Posterior vena cava (tissue), 2 donors: Measurements from ENCODE around the gene HIP1. TPM values are rescaled to one million over a fixed set of nuclear protein-coding genes. Genes with fewer than 3 reads are reported as not detected.
"Not testable (repeated sequence)": the region's sequence is repeated elsewhere in the genome, so short reads cannot be mapped to it uniquely, and the experiment has no call there.

ENCODE experiments used
- DNase-seq: peaks from one replicate; pipeline ENCODE4 v3.0.0-alpha.2; 2020; ENCODE audit warnings: low spot score
- intact Hi-C, 2 donors: fragments of 100-400 bp; cut with DNase I; formaldehyde crosslinking; loops; one replicate each; pipeline versions ENCODE4 v1.14.1 to v1.14.2; 2022 to 2023
- total RNA-seq, 2 donors: library from RNA; stranded (reverse); fragmentation: NEBNext Ultra II Directional; extraction: Animal tissue kit (Norgen Biotek cat#: 25700); gene quantifications; one replicate each; pipeline ENCODE4 v1.2.1, GENCODE V29; 2021
- donor health status: DM: yes; HTN: yes; CAD: no.
- donor health status: DM: yes; HTN: yes; CAD: no.

Gene HIP1
- total RNA-seq, 2 donors from 2014 or later: 27.0 to 29.2 TPM

- no peak for DNase-seq
- intact Hi-C loops: no loop called here
Observed at GRCh38 chr7:75652788-75653187, 86.0 kb downstream of the HIP1 start.

- intact Hi-C loops: no loop called here
- DNase-seq: peak; percentile 85
Observed at GRCh38 chr7:75650681-75651080, 88.1 kb downstream of the HIP1 start.

GRCh38 chr7:75650062-75650461, 88.7 kb downstream of the HIP1 start:
- intact Hi-C loops: no loop called here
- peak; percentile 81 for DNase-seq

- intact Hi-C loops: no loop called here
- DNase-seq: no peak
Observed at GRCh38 chr7:75649462-75649861, 89.3 kb downstream of the HIP1 start.

GRCh38 chr7:75647709-75648438, 90.9 kb downstream of the HIP1 start:
- intact Hi-C loops: no loop called here

GRCh38 chr7:75646571-75647102, 92.1 kb downstream of the HIP1 start:
- intact Hi-C loops: no loop called here
- no peak for DNase-seq

More at GRCh38 chr7:75647709-75648438, 90.9 kb downstream of the HIP1 start:
- no peak for DNase-seq

- intact Hi-C loops: no loop called here
- no peak for DNase-seq
Observed at GRCh38 chr7:75645570-75645969, 93.2 kb downstream of the HIP1 start.

GRCh38 chr7:75644589-75644988, 94.2 kb downstream of the HIP1 start:
- no peak for DNase-seq
- intact Hi-C loops: no loop called here

- intact Hi-C loops: no loop called here
- DNase-seq: no peak
Observed at GRCh38 chr7:75642810-75643486, 95.8 kb downstream of the HIP1 start.

GRCh38 chr7:75640201-75640600, 98.5 kb downstream of the HIP1 start:
- no peak for DNase-seq
- intact Hi-C loops: no loop called here

- no peak for DNase-seq
- intact Hi-C loops: no loop called here
Observed at GRCh38 chr7:75639886-75640190, 98.9 kb downstream of the HIP1 start.

- intact Hi-C loops: no loop called here
- DNase-seq: peak; percentile 87
Observed at GRCh38 chr7:75639071-75639885, 99.5 kb downstream of the HIP1 start.

- peak; percentile 91 for DNase-seq
- intact Hi-C loops: no loop called here
Observed at GRCh38 chr7:75638594-75639070, 100.1 kb downstream of the HIP1 start.

- intact Hi-C loops: no loop called here
- no peak for DNase-seq
Observed at GRCh38 chr7:75637854-75638593, 100.7 kb downstream of the HIP1 start.

- intact Hi-C loops: no loop called here
- DNase-seq: no peak
Observed at GRCh38 chr7:75635036-75635435, 103.7 kb downstream of the HIP1 start.

GRCh38 chr7:75632587-75632986, 106.2 kb downstream of the HIP1 start:
- DNase-seq: not testable (repeated sequence)
- intact Hi-C loops: loop anchor here in 1 of 2 donors (5.0 kb wide), 1 partner anchor 125 kb away; no protein-coding TSS in a partner anchor

- DNase-seq: no peak
- intact Hi-C loops: loop anchor here in 1 of 2 donors (5.0 kb wide), 1 partner anchor 126 kb away; no protein-coding TSS in a partner anchor
Observed at GRCh38 chr7:75631711-75632110, 107.0 kb downstream of the HIP1 start.

- DNase-seq: no peak
Observed at GRCh38 chr7:75630549-75630948, 108.2 kb downstream of the HIP1 start.

GRCh38 chr7:75629044-75629443, 109.7 kb downstream of the HIP1 start:
- DNase-seq: no peak
- intact Hi-C loops: no loop called here

More at GRCh38 chr7:75630549-75630948, 108.2 kb downstream of the HIP1 start:
- intact Hi-C loops: loop anchor here in 1 of 2 donors (5.0 kb wide), 1 partner anchor 127 kb away; no protein-coding TSS in a partner anchor
